ENCODE measurements around the gene MUC20.
"Not testable (repeated sequence)": the region's sequence is repeated elsewhere in the genome, so short reads cannot be mapped to it uniquely, and the experiment has no call there.

The MUC20 gene

DNA sequence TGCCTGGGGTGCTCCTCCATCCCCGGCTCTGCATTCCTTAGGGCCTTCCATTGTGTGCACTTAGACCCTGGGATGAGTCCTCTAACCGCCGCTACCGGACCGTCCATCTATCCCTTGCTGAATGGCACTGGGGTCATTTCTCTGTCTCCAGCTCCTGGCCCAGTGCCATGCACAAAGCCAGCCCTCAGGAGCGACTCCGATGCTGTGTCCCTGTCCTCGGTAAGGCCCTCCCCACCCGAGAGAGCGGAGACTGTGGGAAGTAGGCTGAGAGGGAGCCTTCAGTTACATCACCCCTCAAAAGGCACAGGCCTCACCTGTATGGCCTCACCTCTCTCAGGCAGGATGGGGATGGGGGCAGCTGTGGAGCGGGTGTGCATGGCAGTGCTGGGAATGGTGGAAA lies 57.2 kb downstream of the MUC20 start:
- no peaks in the 10 kb centered on the region for H3K27me3 ChIP-seq (ENCODE audit: low read depth)
- H3K9me3 ChIP-seq: no peaks in the 10 kb centered on the region
- no peak for DNase-seq (ENCODE audit: low spot score in 2 of 2)
- in situ Hi-C loops (cut with MboI; ENCODE audit: low sequenced_read_pairs): no loop called here
- no peaks in the 10 kb centered on the region for H3K4me1 ChIP-seq
- H3K4me3 ChIP-seq: no peak overlapping the region
- no peaks in the 10 kb centered on the region for H3K36me3 ChIP-seq (replicated peaks)

DNA sequence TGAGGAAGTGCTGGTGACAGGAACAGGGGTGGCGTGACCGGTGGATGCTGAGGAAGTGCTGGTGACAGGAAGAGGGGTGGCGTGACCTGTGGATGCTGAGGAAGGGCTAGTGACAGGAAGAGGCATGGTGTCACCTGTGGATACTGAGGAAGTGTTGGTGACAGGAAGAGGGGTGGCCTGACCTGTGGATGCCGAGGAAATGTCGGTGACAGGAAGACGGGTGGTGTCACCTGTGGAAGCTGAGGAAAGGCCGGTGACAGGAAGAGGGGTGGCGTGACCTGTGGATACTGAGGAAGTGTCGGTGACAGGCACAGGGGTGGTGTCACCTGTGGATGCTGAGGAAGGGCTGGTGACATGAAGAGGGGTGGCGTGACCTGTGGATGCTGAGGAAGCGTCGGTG lies 60.5 kb downstream of the MUC20 start:
- not testable (repeated sequence) for H3K9me3 ChIP-seq; H3K36me3 ChIP-seq (replicated peaks)

More for the DNA sequence above, 60.5 kb downstream of the MUC20 start:
- in situ Hi-C loops (cut with MboI; ENCODE audit: low sequenced_read_pairs); H3K4me1 ChIP-seq; H3K4me3 ChIP-seq; H3K27me3 ChIP-seq (ENCODE audit: low read depth); DNase-seq (ENCODE audit: low spot score in 2 of 2): not testable (repeated sequence)
